ENCODE measurements around the gene GNG3.
A peak's percentile ranks its signal among the peaks of the same experiment; 100 is the strongest.
"Not testable (repeated sequence)": the region's sequence is repeated elsewhere in the genome, so short reads cannot be mapped to it uniquely, and the experiment has no call there.

GNG3 gene

GRCh38 chr11:62688491-62688890, 19.0 kb upstream of the GNG3 start:
- TF ChIP-seq CTCF (IDR thresholded peaks at IDR 0.05; ENCODE audit: control insufficient read depth, extremely low read depth, insufficient read depth): no peak
- DNase-seq (ENCODE audit: low read depth): no peak
- H3K4me3 ChIP-seq (ENCODE audit: low read depth, low read length): no peak overlapping the region

GRCh38 chr11:62689421-62690183, 17.9 kb upstream of the GNG3 start, which contains the start of gene LRRN4CL:
Gene LRRN4CL, minus strand, starts transcription at chr11:62689530. Its CDS starts 1,022 bp downstream, at chr11:62688508.
- no peak for TF ChIP-seq CTCF (IDR thresholded peaks at IDR 0.05; ENCODE audit: control insufficient read depth, extremely low read depth, insufficient read depth)
- no peak within 1 kb of the TSS for H3K4me3 ChIP-seq (ENCODE audit: low read depth, low read length)
- no peak for DNase-seq (ENCODE audit: low read depth)

GRCh38 chr11:62693624-62694023, 13.9 kb upstream of the GNG3 start:
- not testable (repeated sequence) for H3K4me3 ChIP-seq (ENCODE audit: low read depth, low read length); DNase-seq (ENCODE audit: low read depth)

- no peak for DNase-seq (ENCODE audit: low read depth)
- H3K4me3 ChIP-seq (ENCODE audit: low read depth, low read length): no peak overlapping the region
- peak; percentile 73 for TF ChIP-seq CTCF (IDR thresholded peaks at IDR 0.05; ENCODE audit: control insufficient read depth, extremely low read depth, insufficient read depth)
Observed at GRCh38 chr11:62694455-62695167, 12.9 kb upstream of the GNG3 start.

GRCh38 chr11:62702246-62702645, 5.2 kb upstream of the GNG3 start:
- DNase-seq (ENCODE audit: low read depth): no peak
- no peak for TF ChIP-seq CTCF (IDR thresholded peaks at IDR 0.05; ENCODE audit: control insufficient read depth, extremely low read depth, insufficient read depth)
- no peak overlapping the region for H3K4me3 ChIP-seq (ENCODE audit: low read depth, low read length)

GRCh38 chr11:62703921-62704320, 3.6 kb upstream of the GNG3 start:
- not testable (repeated sequence) for DNase-seq (ENCODE audit: low read depth); H3K4me3 ChIP-seq (ENCODE audit: low read depth, low read length)

- H3K4me3 ChIP-seq (ENCODE audit: low read depth, low read length): peak overlapping the region; percentile 81
- DNase-seq (ENCODE audit: low read depth): no peak
- TF ChIP-seq CTCF (IDR thresholded peaks at IDR 0.05; ENCODE audit: control insufficient read depth, extremely low read depth, insufficient read depth): 0 out of 2 replicates have a peak, but pooled peaks have one; percentile 16
Observed at GRCh38 chr11:62705413-62705812, 2.1 kb upstream of the GNG3 start.

Data from LNCaP clone FGC (cell line).